ENCODE data around the gene E2F4. TPM values are rescaled to one million over a fixed set of nuclear protein-coding genes. Genes with fewer than 3 reads are reported as not detected.

E2F4 gene
- total and polyA plus RNA-seq, 9 of the 15 experiments (the other 6 are each of a cell fraction or from before 2014, with no cell fraction given) = 9.7 to 139 (median 106) TPM

- peak; percentile 92 for TF ChIP-seq GABPB1 (CRISPR knock-in tag; IDR thresholded peaks at IDR 0.05)
- TF ChIP-seq HDAC8 (tag; IDR thresholded peaks at IDR 0.05) = no peak
- peak; percentile 97 for TF ChIP-seq ETV6 (IDR thresholded peaks at IDR 0.05; ENCODE audit: borderline replicate concordance in 1 of 2, low read depth in 2 of 2, low read length in 1 of 2)
- TF ChIP-seq ETV6 (CRISPR knock-in tag; IDR thresholded peaks at IDR 0.05; ENCODE audit: borderline replicate concordance) = no peak
- no peak for TF ChIP-seq STAT6 (CRISPR knock-in tag; IDR thresholded peaks at IDR 0.05)
- no peak for TF ChIP-seq E4F1 (CRISPR knock-in tag; IDR thresholded peaks at IDR 0.05; ENCODE audit: borderline replicate concordance)
- TF ChIP-seq PTRF (tag; IDR thresholded peaks at IDR 0.05) = no peak
- TF ChIP-seq ZNF41 (CRISPR knock-in tag; conservative IDR thresholded peaks at IDR 0.05) = no peak
- TF ChIP-seq ZNF583 (CRISPR knock-in tag; IDR thresholded peaks at IDR 0.05) = 0 out of 2 replicates have a peak, but pooled peaks have one; percentile 50
- no peak for TF ChIP-seq ZHX1 (conservative IDR thresholded peaks at IDR 0.05; ENCODE audit: low read length)
- no peak for TF ChIP-seq BCLAF1 (IDR thresholded peaks at IDR 0.05; ENCODE audit: borderline replicate concordance in 1 of 2, control insufficient read depth in 1 of 2, low read depth in 2 of 2, low read length in 1 of 2)
- no peak for TF ChIP-seq ESRRB (CRISPR knock-in tag; IDR thresholded peaks at IDR 0.05; ENCODE audit: borderline replicate concordance)
- TF ChIP-seq GATAD2B (IDR thresholded peaks at IDR 0.05; ENCODE audit: borderline replicate concordance) = peak; percentile 79; the same call in 1 of the 2 replicates
- no peak for TF ChIP-seq XRCC3 (IDR thresholded peaks at IDR 0.05)
Observed at GRCh38 chr16:67191995-67192681, at the start of gene E2F4 (continued).
